Endometrium (tissue), 2 donors: ENCODE results near the gene MOK.

ENCODE experiments used
- FAIRE-seq: peaks from 2 replicates; lab custom pipeline; 2012; peaks lifted over from hg19 to GRCh38; lab: Jason Lieb, UNC
- donor health status: control.
- donor health status: control.

MOK gene

GRCh38 chr14:102223682-102224081, 81.3 kb downstream of the MOK start:
- FAIRE-seq = no peak

GRCh38 chr14:102222751-102223150, 82.2 kb downstream of the MOK start:
- no peak for FAIRE-seq

GRCh38 chr14:102222009-102222575, 82.9 kb downstream of the MOK start:
- no peak for FAIRE-seq

- no peak for FAIRE-seq
Measured at GRCh38 chr14:102221026-102221425, 83.9 kb downstream of the MOK start.

- FAIRE-seq = no peak
Measured at GRCh38 chr14:102220031-102220430, 84.9 kb downstream of the MOK start.

GRCh38 chr14:102219316-102219715, 85.6 kb downstream of the MOK start:
- no peak for FAIRE-seq

- FAIRE-seq = no peak
Measured at GRCh38 chr14:102218688-102219087, 86.3 kb downstream of the MOK start.

GRCh38 chr14:102217987-102218421, 87.0 kb downstream of the MOK start:
- no peak for FAIRE-seq

- no peak for FAIRE-seq
Measured at GRCh38 chr14:102217399-102217798, 87.6 kb downstream of the MOK start.

GRCh38 chr14:102215576-102216250, 89.3 kb downstream of the MOK start:
- FAIRE-seq = no peak

GRCh38 chr14:102215071-102215470, 89.9 kb downstream of the MOK start:
- no peak for FAIRE-seq

GRCh38 chr14:102213984-102214658, 90.8 kb downstream of the MOK start:
- no peak for FAIRE-seq

- FAIRE-seq = no peak
Measured at GRCh38 chr14:102213470-102213869, 91.5 kb downstream of the MOK start.

- FAIRE-seq = no peak
Measured at GRCh38 chr14:102212845-102213244, 92.1 kb downstream of the MOK start.

- FAIRE-seq = no peak
Measured at GRCh38 chr14:102212356-102212755, 92.6 kb downstream of the MOK start.

GRCh38 chr14:102211240-102211639, 93.7 kb downstream of the MOK start:
- FAIRE-seq = no peak

- no peak for FAIRE-seq
Measured at GRCh38 chr14:102210421-102211042, 94.4 kb downstream of the MOK start.

GRCh38 chr14:102209224-102209966, 95.6 kb downstream of the MOK start:
- FAIRE-seq = no peak

GRCh38 chr14:102208741-102209140, 96.2 kb downstream of the MOK start:
- no peak for FAIRE-seq

GRCh38 chr14:102207831-102208365, 97.1 kb downstream of the MOK start:
- FAIRE-seq = no peak

- FAIRE-seq = no peak
Measured at GRCh38 chr14:102206918-102207317, 98.0 kb downstream of the MOK start.

- FAIRE-seq = no peak
Measured at GRCh38 chr14:102205560-102205959, 99.4 kb downstream of the MOK start.
